Inflammatory macrophage (primary cell): Measurements from ENCODE around the gene FRMD4A.
A peak's percentile ranks its signal among the peaks of the same experiment; 100 is the strongest.
"Not testable (repeated sequence)": the region's sequence is repeated elsewhere in the genome, so short reads cannot be mapped to it uniquely, and the experiment has no call there.

Source experiments
- DNase-seq, 2 donors: peaks; one replicate each; pipeline ENCODE4 v3.0.0-alpha.2; 2020 to 2022

The FRMD4A gene

DNA sequence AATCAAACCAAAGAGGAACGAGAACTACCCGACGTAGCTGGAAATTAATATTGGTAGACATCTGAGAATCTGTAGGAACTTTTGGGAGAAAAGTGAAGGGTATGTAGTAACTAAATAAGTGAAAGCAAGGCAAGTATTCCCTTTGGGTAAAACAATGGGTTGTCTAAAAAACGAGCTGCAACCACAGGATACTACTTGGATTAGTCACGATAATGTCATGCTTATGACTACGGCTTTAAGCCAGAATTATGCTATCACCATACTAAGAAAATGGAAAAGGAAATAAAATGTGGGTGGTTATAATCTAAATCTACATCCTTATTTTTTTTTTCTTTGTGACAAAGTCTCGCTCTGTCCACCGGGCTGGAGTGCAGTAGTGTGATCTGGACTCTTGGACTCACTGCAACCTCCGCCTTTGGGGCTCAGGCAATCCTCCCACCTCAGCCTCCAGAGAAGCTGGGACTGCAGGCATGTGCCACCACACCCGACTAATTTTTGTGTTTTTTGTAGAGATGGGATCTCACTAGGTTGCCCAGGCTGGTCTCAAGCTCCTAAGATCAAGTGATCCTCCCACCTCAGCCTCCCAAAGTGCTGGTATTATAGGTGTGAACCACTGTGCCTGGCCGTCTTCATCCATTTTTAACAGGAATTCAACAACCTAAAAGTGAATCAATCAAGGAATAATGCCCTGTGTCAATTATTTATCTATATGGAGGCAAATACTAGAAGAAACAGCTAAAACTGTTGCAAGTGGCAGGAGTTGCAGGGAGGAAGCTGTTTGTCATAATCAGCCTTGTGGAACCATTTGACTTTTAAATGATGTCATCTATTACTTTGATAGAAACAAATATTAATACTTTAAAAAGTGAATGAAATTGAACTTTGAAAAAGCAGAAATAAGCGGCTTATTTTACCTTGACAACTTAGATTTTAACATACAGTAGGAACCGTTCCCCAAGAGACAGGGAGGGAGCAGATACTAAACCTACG is 554.6 kb downstream of the FRMD4A start:
- DNase-seq = peak; percentile 41 to 44

DNA sequence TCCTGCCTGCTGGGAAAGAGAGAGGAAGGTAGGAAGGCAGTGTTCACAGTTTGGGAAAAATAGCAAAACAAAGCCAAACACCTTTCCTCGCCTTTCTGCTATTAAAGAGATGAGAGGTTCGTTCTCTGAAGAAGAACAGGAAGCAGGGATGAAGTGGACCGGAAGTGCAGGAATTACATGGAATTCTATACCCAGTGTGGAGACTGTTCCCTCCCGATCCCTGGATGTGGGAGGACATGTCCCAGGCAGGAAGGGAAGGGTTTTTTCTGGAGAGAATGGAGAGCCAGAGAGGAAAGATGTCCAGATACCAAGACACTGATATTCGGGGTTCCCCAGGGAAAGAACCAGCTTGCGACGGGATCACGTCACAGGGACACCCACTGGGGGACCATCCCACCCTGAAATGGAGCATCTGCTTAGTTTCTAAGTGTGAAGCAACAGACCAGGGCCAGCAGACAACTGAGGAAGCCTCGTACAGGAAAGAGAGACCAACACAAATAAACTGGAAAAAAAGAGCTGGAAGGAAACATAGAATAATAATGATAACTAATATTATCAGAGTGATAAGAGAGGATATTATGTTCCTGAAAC is 556.3 kb downstream of the FRMD4A start:
- no peak for DNase-seq

DNA sequence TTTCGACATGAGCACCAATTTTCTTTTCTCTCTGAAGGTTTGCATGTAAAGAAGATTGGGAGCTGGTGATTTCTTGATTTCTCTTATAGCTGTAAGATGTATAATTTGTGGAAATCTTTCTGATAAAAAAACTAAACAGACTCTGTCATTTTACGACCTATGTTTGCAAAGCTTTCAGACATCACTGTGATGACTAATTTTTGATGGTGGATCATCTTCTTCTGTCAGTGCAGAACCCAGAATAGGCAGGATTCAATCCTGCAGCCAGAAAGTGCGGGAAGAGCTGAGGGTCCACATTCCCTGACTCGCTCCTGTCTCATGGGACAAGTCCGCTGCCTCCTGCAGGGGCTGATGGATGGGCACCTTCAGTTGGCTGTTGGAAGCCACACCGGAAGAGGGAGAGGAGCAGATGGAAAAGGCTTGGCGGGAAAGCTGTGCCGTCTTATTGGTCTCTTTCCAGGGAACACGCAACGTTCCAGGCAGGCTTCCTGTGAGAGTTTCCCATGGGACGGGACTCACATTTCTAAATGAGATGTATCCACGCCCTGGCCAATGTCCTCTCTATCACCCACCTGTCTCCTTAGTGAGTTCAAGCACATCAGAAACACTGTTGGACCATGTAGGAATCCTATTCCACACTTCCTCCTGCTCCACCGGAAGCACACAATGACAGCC is 557.1 kb downstream of the FRMD4A start:
- no peak for DNase-seq

DNA sequence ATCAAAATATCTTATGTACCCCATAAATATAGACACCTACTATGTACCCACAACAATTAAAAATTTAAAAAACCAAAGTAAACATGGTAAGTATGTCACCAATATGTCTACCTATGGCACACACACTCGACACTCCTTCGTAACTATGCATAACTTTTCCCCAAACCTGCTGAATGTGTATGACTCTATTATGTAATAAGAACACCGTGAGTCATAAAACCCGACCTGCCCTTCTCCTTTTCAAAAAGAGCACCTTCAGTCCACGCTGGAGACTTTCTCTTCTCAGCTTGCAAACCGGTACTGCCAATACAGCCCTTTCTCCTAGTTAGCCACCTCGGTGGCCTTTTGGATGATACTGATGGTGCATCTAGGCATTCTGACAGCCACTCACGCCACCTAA is 557.7 kb downstream of the FRMD4A start:
- peak; percentile 14 to 37 for DNase-seq

- DNase-seq = no peak
Measured at GRCh38 chr10:13771992-13772391, 558.7 kb downstream of the FRMD4A start.

DNA sequence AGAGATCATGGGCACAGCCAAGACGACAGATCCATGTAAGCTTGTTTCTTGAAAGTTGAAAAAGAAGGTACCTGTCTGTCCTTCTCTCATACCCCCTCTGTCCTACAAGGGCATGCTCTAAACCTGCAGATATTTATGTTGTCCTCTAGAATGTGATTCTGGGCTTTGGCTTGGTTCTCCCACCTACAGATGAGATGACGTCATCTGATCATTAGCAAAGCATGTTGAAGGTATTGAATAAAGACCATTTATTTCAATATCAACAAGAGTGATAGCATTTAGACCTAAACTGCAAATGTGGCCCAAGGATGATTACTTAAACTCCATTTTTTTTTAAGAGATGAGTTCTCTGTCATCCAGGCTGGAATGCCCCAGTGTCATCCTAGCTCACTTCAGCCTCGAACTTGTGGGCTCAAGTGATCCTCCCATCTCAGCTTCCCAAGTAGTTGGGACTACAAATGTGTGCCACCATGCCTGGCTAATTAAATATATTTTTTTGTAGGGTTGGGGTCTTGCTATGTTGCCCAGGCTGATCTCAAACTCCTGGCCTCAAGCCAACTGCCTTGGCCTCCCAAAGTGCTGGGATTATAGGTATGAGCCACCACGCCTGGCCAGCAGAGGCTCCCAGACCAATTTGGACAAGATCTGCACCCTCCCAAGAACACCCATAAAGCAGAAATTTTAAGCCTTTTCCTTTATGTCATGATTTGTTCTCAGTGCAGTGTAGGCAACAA is 559.8 kb downstream of the FRMD4A start:
- DNase-seq = no peak

DNA sequence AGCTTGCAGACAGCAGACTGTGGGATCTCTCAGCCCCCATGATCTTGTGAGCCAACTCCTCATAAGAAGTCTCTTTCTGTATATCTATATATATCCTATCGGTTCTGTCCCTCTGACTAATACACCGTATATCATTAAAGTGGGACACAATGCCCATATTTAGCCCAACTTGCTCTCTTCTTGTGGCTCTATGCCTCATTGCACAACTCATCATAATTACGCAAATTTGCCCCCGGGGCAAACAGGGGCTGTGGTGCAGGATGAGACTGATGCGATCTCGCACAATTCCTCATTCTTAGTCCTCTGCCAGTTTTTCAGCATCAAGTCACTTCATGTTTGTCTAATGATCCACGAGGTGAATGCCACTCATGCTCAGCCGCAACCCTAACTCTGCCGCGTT is 560.8 kb downstream of the FRMD4A start:
- peak; percentile 32 to 50 for DNase-seq

DNA sequence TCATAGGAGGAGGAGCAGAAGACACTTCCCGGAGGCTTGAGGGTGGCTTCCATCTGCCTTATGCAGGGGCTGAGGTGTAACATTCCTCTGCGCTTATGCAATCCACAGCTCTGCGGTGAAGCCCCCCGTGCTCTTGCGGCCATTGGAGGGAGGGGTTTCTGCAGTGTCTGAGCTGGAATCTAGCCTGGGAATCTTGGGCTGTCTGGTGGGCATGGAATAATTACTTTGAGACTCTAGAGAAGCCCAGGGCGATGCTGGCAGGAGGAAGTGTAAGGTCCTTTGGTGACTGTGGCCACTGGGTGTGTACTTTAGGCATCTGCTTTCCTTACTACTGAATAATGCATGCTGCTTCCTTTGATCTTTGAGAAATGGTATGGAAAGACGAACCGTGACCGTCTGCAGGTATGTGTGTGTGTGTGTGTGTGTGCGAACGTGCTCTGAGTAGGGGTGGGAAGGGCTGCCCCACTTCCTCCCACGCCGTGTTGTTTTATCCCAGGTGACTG is 563.0 kb downstream of the FRMD4A start:
- DNase-seq = no peak

DNA sequence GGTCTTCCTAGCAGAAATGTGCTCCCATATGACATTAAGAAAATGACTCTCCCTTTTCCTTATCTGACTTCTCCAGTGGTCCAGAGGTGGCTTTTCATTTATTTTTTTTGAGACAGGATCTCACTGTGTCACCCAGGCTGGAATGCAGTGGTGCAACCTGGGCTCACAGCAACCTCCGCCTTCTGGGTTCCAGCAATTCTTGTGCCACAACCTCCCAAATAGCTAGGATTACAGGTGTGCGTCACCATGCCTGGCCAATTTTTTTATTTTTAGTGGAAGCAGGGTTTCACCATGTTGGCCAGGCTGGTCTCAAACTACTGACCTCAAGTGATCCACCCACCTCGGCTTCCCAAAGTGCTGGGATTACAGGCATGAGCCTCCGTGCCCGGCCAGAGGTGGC is 563.6 kb downstream of the FRMD4A start:
- not testable (repeated sequence) for DNase-seq

DNA sequence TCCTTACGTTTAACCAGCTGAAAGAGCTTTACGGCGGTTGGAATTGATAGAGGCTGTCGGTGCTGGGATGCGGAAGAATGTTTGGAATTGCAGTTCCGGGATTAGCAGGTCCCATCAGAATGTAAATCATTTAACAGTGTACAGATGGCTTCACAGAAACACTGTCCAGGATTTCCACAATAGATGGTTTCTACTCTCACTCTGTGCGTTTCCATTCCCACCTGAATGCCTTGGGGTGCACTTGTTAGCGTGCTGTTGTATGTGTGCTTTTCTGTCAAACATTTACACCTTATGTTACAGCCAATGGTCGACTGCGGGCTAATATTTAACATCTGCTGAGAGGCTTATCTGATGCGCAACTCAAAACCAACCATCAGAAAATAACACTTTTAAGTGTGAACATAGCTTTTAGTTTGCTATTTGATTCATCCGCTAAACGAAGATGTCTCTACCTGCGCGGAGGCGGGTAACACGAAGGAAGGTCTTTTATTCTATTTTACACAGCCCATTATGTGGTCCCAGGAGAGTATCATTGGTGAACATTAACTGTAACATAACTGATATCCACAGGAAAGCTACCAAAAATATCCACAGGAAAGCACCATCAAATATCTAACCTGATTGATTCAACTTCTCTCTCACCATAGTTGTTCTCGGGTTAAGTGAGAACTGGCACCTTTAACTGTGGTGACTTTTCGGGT is 564.9 kb downstream of the FRMD4A start:
- DNase-seq = no peak

DNA sequence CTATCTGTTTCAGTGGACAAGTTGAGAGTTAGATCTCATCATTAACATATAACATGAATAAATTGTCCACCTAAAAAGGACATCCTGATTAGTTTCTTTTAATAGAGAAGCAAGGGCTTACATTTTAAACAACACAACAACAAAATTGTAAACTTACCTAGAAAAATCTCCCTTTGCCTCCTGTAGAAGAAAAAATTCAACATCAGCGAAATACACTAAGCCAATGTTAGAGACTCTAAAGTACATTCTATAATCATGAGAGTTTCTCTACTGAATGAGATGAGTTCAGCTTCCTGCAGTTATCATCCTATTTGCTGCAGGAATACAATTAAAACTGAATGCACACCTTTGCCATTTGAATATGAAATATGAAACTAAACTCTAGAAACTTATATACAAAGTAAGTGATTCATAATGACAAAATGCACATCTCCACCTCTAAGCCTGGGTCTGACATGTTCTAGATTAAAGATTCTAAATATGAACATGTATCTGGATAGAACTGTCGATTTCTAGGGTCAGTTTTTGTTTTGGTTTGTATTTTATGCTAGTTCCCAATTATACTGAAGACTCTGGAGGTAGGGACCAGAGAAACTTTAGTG is 569.1 kb downstream of the FRMD4A start:
- no peak for DNase-seq

GRCh38 chr10:13759168-13759567 is 571.6 kb downstream of the FRMD4A start:
- no peak for DNase-seq

- no peak for DNase-seq
Measured at GRCh38 chr10:13758756-13759155, 572.0 kb downstream of the FRMD4A start.

GRCh38 chr10:13758312-13758711 is 572.4 kb downstream of the FRMD4A start:
- DNase-seq = no peak

DNA sequence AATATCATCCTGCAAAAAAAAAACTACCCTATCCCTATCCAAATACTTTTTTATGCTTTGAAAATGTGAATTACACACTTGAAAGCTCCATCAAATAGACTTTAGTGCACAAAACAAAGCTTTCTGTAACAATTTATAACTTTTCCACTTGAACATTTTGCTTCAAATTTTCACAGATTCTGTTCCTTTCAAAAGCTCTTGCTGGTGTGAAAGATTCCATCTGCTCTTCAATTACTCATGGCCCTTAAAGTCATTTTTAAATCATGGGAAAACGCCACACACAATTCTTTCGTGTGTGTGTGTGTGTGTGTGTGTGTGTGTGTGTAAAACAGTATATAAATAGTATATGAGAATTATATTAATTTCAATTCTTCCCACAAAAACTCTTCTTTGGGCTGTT is 576.4 kb downstream of the FRMD4A start:
- no peak for DNase-seq

- no peak for DNase-seq
Measured at GRCh38 chr10:13751191-13751764, 579.4 kb downstream of the FRMD4A start.

DNA sequence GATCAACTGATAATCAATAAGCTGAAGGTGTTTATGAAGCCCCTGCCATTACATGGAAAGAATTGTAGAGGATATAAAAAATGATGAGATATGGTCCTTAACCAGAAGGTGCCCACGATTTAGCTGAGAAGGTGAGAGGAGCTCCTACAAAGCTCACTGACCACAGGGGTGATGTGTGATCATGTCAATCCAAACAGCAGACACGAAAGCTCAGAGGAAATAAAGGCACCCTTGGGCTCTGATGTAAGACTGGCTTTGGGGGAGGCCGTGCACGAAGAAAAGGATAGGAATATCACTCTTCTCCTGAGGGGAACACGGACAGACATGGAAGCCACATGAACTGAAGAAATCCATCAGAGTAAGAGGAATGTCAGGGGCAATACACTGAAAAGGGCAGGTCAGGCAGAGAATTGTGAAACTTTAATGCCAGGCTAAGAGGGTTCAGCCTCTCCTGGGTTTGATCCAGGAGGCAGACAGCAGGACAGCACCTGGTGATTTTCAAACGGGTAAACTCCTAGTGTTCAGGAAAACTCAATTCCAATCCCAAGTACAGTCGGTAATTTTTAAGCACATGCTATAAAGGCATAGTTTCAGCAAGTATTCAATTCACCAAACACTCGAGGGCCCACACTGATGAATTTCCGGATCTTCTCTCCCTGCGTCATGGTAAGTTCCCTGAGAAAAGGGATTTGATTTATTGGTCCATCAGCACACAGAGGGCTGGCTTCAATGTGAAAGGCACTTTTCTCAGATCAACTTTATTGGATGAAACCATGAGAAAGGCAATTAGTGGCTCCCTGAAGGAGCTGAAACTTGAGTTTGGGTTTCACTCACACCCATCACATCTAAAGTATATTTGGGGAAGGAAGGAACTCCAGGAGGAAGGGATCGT is 580.2 kb downstream of the FRMD4A start:
- no peak for DNase-seq

GRCh38 chr10:13745271-13745670 is 585.5 kb downstream of the FRMD4A start:
- DNase-seq = no peak

DNA sequence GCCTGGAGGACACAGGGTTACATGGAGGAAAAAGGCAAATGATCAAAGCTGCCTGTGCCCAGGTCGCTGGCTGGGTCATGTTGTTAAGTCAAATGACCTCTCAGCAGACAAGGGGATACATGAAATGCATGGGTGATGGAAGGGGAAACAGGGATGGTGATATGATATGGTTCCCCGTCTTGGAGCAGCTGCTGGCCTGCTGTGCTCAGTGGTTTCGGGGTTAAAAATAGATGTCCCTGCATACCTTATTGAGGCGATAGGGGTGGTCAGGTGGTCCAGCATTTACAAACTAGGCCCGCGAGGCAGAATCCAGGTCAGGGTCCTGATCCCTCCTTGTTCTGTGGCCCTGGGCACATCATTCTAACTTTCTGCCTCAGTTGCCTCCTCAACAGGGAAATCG is 586.8 kb downstream of the FRMD4A start:
- no peak for DNase-seq

DNA sequence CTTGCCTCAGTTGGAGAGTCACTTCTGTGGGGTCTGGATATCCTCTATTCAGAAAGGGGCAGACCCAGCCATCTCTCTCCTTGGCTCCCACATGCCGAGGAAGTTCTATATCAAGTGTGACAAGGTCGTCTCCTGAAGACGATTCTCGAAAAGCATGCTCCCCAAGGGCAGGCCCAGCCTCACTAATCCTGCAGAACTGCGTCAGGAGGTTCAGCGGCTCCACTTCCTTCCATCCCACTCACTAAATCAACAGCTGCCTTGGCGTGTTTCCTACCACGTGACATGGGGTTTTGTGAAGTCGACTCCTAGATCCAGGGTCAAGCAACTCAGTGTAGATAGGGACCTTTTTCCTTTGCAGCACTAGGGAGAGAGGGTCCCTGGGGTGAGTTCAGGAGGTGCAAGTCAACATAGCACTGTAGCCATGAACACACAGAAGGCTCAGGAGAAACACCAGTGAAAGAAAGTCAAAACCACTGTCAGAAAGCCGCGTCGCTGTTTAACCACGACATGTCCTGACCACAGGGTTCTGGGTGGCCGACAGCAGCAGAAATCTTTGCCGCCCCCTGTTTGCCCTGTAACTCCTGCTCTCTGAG is 587.5 kb downstream of the FRMD4A start:
- peak; percentile 17 to 49 for DNase-seq
